ENCODE results near the gene DDC.

Gene DDC

GRCh38 chr7:50409856-50410745 lies 155.1 kb downstream of the DDC start:
- no peak for FAIRE-seq
